Measurements from ENCODE around the gene IRX5. TPM values are rescaled to one million over a fixed set of nuclear protein-coding genes. Genes with fewer than 3 reads are reported as not detected.

Gene IRX5
- total and polyA plus RNA-seq, 4 donors: not detected

DNA sequence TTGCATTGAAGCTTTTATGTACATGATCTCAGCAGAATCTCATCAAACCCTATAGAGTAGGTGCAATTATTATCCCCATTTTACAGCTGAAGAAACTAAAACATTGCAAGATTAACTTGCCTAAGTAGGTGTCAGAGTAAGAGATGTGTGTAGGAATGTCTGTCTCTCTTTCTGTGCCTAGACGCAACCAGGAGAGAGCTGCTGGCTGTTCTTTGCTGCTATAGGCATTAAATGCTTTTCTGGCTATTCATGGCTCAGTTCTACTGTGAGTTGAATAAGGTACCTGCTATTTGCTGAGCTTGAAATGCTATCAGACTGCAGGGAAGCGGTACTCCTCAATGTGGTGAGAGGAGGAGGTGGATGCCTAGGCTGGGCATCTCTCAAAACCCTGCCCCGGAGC lies 17.0 kb downstream of the IRX5 start:
- WGBS: 78% methylated on average over 3 of the region's 3 CpGs
- H3K9ac ChIP-seq (ENCODE audit: low read depth in 1 of 2, low read length in 2 of 2): no peak overlapping the region
- TF ChIP-seq FOXA2 (IDR thresholded peaks at IDR 0.05): no peak
- TF ChIP-seq EGR1 (IDR thresholded peaks at IDR 0.05; ENCODE audit: low read depth in 2 of 2): no peak
- no peak for TF ChIP-seq RXRA (IDR thresholded peaks at IDR 0.05)
- no peak for TF ChIP-seq SP1 (IDR thresholded peaks at IDR 0.05)
- TF ChIP-seq TAF1 (conservative IDR thresholded peaks at IDR 0.05): no peak
- TF ChIP-seq RAD21 (IDR thresholded peaks at IDR 0.05): no peak
- TF ChIP-seq, protein P1, sequence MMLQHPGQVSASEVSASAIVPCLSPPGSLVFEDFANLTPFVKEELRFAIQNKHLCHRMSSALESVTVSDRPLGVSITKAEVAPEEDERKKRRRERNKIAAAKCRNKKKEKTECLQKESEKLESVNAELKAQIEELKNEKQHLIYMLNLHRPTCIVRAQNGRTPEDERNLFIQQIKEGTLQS (IDR thresholded peaks at IDR 0.05): no peak
- no peak for TF ChIP-seq HNF4G (IDR thresholded peaks at IDR 0.05)
- no peak for TF ChIP-seq YY1 (IDR thresholded peaks at IDR 0.05)
- TF ChIP-seq GABPA (IDR thresholded peaks at IDR 0.05 in 1 of 2, conservative IDR thresholded peaks at IDR 0.05 in 1 of 2): no peak
- no peak for TF ChIP-seq HNF4A (conservative IDR thresholded peaks at IDR 0.05)
- TF ChIP-seq, protein P2, sequence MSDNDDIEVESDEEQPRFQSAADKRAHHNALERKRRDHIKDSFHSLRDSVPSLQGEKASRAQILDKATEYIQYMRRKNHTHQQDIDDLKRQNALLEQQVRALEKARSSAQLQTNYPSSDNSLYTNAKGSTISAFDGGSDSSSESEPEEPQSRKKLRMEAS (IDR thresholded peaks at IDR 0.05): no peak
- TF ChIP-seq, protein P3, sequence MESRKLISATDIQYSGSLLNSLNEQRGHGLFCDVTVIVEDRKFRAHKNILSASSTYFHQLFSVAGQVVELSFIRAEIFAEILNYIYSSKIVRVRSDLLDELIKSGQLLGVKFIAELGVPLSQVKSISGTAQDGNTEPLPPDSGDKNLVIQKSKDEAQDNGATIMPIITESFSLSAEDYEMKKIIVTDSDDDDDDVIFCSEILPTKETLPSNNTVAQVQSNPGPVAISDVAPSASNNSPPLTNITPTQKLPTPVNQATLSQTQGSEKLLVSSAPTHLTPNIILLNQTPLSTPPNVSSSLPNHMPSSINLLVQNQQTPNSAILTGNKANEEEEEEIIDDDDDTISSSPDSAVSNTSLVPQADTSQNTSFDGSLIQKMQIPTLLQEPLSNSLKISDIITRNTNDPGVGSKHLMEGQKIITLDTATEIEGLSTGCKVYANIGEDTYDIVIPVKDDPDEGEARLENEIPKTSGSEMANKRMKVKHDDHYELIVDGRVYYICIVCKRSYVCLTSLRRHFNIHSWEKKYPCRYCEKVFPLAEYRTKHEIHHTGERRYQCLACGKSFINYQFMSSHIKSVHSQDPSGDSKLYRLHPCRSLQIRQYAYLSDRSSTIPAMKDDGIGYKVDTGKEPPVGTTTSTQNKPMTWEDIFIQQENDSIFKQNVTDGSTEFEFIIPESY (IDR thresholded peaks at IDR 0.05): no peak
- TF ChIP-seq FOXA1 (IDR thresholded peaks at IDR 0.05): no peak
- H3K9me3 ChIP-seq (ENCODE audit: control insufficient read depth in 4 of 4, low read length in 3 of 4): no peaks in the 10 kb centered on the region
- no peak overlapping the region for H3K27ac ChIP-seq (ENCODE audit: low read depth in 1 of 2, low read length in 2 of 2)
- peaks cover 0 to 3% (median 0%) of the 10 kb centered on the region in 4 donors for H3K27me3 ChIP-seq (ENCODE audit: control insufficient read depth in 4 of 4, insufficient read depth in 4 of 4, low read length in 3 of 4)
- no peak overlapping the region for H3K4me3 ChIP-seq (ENCODE audit: low read depth in 1 of 3, low read length in 3 of 3)
- no peaks in the 10 kb centered on the region for H3K36me3 ChIP-seq (ENCODE audit: control insufficient read depth in 4 of 4, insufficient read depth in 3 of 4, low read depth in 1 of 4, low read length in 3 of 4)
- H3K4me1 ChIP-seq (ENCODE audit: control insufficient read depth in 4 of 4, insufficient read depth in 4 of 4, low read length in 3 of 4): no peaks in the 10 kb centered on the region
- no peak for DNase-seq (ENCODE audit: low spot score)

DNA sequence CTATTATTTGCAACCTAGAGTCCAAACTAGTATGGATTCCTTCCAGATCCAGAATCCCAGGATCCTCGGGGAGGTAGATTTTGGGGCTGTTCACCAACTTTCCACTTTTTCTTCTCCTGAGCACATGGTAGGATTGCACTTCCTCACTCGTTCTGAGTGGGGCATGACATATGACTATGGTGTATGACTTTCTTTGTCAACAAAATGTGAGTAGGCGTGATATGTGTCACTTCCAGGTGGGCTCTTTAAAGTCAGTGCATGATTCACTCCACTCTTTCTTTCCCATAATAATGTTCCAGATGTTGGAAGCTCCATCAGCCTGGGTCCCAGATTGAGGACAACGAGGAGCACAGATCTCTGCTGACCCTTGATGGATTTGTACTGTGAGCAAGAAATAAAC lies 21.5 kb downstream of the IRX5 start:
- Histone ChIP-seq H3K27ac (ENCODE audit: low read depth in 1 of 2, low read length in 2 of 2) (no peak overlapping the region), H3K4me1 (ENCODE audit: control insufficient read depth in 4 of 4, insufficient read depth in 4 of 4, low read length in 3 of 4) (no peaks in the 10 kb centered on the region), H3K9ac (ENCODE audit: low read depth in 1 of 2, low read length in 2 of 2) (no peak overlapping the region), H3K9me3 (ENCODE audit: control insufficient read depth in 4 of 4, low read length in 3 of 4) (no peaks in the 10 kb centered on the region), H3K27me3 (ENCODE audit: control insufficient read depth in 4 of 4, insufficient read depth in 4 of 4, low read length in 3 of 4) (no peaks in the 10 kb centered on the region), H3K4me3 (ENCODE audit: low read depth in 1 of 3, low read length in 3 of 3) (no peak overlapping the region), H3K36me3 (ENCODE audit: control insufficient read depth in 4 of 4, insufficient read depth in 3 of 4, low read depth in 1 of 4, low read length in 3 of 4) (no peaks in the 10 kb centered on the region)
- DNase-seq (ENCODE audit: low spot score): no peak
- TF ChIP-seq SP1 (IDR thresholded peaks at IDR 0.05): no peak
- no peak for TF ChIP-seq RAD21 (IDR thresholded peaks at IDR 0.05)
- TF ChIP-seq HNF4A (conservative IDR thresholded peaks at IDR 0.05): no peak
- TF ChIP-seq, protein P1 (IDR thresholded peaks at IDR 0.05): no peak
- no peak for TF ChIP-seq FOXA2 (IDR thresholded peaks at IDR 0.05)
- no peak for TF ChIP-seq FOXA1 (IDR thresholded peaks at IDR 0.05)
- TF ChIP-seq, protein P2 (IDR thresholded peaks at IDR 0.05): no peak
- TF ChIP-seq TAF1 (conservative IDR thresholded peaks at IDR 0.05): no peak
- TF ChIP-seq, protein P4, sequence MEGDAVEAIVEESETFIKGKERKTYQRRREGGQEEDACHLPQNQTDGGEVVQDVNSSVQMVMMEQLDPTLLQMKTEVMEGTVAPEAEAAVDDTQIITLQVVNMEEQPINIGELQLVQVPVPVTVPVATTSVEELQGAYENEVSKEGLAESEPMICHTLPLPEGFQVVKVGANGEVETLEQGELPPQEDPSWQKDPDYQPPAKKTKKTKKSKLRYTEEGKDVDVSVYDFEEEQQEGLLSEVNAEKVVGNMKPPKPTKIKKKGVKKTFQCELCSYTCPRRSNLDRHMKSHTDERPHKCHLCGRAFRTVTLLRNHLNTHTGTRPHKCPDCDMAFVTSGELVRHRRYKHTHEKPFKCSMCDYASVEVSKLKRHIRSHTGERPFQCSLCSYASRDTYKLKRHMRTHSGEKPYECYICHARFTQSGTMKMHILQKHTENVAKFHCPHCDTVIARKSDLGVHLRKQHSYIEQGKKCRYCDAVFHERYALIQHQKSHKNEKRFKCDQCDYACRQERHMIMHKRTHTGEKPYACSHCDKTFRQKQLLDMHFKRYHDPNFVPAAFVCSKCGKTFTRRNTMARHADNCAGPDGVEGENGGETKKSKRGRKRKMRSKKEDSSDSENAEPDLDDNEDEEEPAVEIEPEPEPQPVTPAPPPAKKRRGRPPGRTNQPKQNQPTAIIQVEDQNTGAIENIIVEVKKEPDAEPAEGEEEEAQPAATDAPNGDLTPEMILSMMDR (IDR thresholded peaks at IDR 0.05; ENCODE audit: low read depth, low read length, missing input control): no peak
- TF ChIP-seq, protein P3 (IDR thresholded peaks at IDR 0.05): no peak
- no peak for TF ChIP-seq HNF4G (IDR thresholded peaks at IDR 0.05)
- no peak for TF ChIP-seq YY1 (IDR thresholded peaks at IDR 0.05)
- TF ChIP-seq NR2F2 (IDR thresholded peaks at IDR 0.05): no peak
- TF ChIP-seq RXRA (IDR thresholded peaks at IDR 0.05): no peak
- no peak for TF ChIP-seq EGR1 (IDR thresholded peaks at IDR 0.05; ENCODE audit: low read depth in 2 of 2)
- TF ChIP-seq, protein P5, sequence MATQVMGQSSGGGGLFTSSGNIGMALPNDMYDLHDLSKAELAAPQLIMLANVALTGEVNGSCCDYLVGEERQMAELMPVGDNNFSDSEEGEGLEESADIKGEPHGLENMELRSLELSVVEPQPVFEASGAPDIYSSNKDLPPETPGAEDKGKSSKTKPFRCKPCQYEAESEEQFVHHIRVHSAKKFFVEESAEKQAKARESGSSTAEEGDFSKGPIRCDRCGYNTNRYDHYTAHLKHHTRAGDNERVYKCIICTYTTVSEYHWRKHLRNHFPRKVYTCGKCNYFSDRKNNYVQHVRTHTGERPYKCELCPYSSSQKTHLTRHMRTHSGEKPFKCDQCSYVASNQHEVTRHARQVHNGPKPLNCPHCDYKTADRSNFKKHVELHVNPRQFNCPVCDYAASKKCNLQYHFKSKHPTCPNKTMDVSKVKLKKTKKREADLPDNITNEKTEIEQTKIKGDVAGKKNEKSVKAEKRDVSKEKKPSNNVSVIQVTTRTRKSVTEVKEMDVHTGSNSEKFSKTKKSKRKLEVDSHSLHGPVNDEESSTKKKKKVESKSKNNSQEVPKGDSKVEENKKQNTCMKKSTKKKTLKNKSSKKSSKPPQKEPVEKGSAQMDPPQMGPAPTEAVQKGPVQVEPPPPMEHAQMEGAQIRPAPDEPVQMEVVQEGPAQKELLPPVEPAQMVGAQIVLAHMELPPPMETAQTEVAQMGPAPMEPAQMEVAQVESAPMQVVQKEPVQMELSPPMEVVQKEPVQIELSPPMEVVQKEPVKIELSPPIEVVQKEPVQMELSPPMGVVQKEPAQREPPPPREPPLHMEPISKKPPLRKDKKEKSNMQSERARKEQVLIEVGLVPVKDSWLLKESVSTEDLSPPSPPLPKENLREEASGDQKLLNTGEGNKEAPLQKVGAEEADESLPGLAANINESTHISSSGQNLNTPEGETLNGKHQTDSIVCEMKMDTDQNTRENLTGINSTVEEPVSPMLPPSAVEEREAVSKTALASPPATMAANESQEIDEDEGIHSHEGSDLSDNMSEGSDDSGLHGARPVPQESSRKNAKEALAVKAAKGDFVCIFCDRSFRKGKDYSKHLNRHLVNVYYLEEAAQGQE (IDR thresholded peaks at IDR 0.05): no peak
- TF ChIP-seq GABPA (IDR thresholded peaks at IDR 0.05 in 1 of 2, conservative IDR thresholded peaks at IDR 0.05 in 1 of 2): no peak
- TF ChIP-seq JUND (IDR thresholded peaks at IDR 0.05): no peak
- 76% methylated on average over 4 of the region's 4 CpGs for WGBS

Measured in liver (tissue), 9 donors.